Hepatocyte (in vitro differentiated cells): ENCODE data around the gene FALEC. TPM values are rescaled to one million over a fixed set of nuclear protein-coding genes. Genes with fewer than 3 reads are reported as not detected.

ENCODE experiments used
- DNase-seq: peaks from one replicate; pipeline ENCODE4 v3.0.0-alpha.2; 2016; ENCODE audit warnings: low spot score
- H2AFZ ChIP-seq: fragments of 200-600 bp; sonication (generic); 2 replicates; pipeline ENCODE4 v1.6.0; 2016; ENCODE audit warnings: antibody characterized with exemption, mild to moderate bottlenecking
- H3K27ac ChIP-seq: fragments of 200-600 bp; sonication (generic); 2 replicates; pipeline ENCODE4 v1.5.1; 2016; ENCODE audit warnings: mild to moderate bottlenecking
- H3K27me3 ChIP-seq: fragments of 200-600 bp; sonication (generic); 2 replicates; pipeline ENCODE4 v1.6.1; 2016
- H3K36me3 ChIP-seq: fragments of 200-600 bp; sonication (generic); replicated peaks from 2 replicates; pipeline ENCODE4 v1.5.1; 2016; ENCODE audit warnings: low read depth; ENCODE audit not compliant: insufficient read depth
- H3K4me1 ChIP-seq: fragments of 200-600 bp; sonication (generic); 2 replicates; pipeline ENCODE4 v1.5.1; 2016; ENCODE audit warnings: mild to moderate bottlenecking, moderate library complexity; ENCODE audit not compliant: insufficient read depth
- H3K4me2 ChIP-seq: fragments of 200-600 bp; sonication (generic); 2 replicates; pipeline ENCODE4 v1.6.0; 2016
- H3K4me3 ChIP-seq: fragments of 200-600 bp; sonication (generic); 2 replicates; pipeline ENCODE4 v1.5.1; 2016; ENCODE audit warnings: mild to moderate bottlenecking
- H3K79me2 ChIP-seq: fragments of 200-600 bp; sonication (generic); 2 replicates; pipeline ENCODE4 v1.6.0; 2017; ENCODE audit warnings: mild to moderate bottlenecking
- H3K9me2 ChIP-seq: fragments of 200-600 bp; sonication (generic); replicated peaks from 2 replicates; pipeline ENCODE4 v1.6.0; 2017; ENCODE audit warnings: mild to moderate bottlenecking; ENCODE audit not compliant: insufficient read depth
- H3K9me3 ChIP-seq: fragments of 200-600 bp; sonication (generic); 2 replicates; pipeline ENCODE4 v1.5.1; 2016; ENCODE audit warnings: low read depth, mild to moderate bottlenecking
- H4K20me1 ChIP-seq: fragments of 200-600 bp; sonication (generic); 2 replicates; pipeline ENCODE4 v1.6.0; 2016; ENCODE audit warnings: mild to moderate bottlenecking; ENCODE audit not compliant: insufficient read depth, poor library complexity, severe bottlenecking
- EZH2 ChIP-seq: fragments of 200-600 bp; sonication (generic); IDR thresholded peaks from 2 replicates; pipeline ENCODE4 v1.6.1; 2016; ENCODE audit warnings: antibody characterized with exemption, mild to moderate bottlenecking, borderline replicate concordance
- EZH2phosphoT487 ChIP-seq: fragments of 200-600 bp; sonication (generic); IDR thresholded peaks from one replicate; pipeline ENCODE4 v1.6.1; 2018; ENCODE audit warnings: antibody characterized with exemption, mild to moderate bottlenecking, low read depth, moderate library complexity; ENCODE audit not compliant: unreplicated experiment, severe bottlenecking
- WGBS: methylation state at CpG from one replicate; pipeline ENCODE4 v1.1.6; 2016; ENCODE audit warnings: low lambda C conversion rate; ENCODE audit errors: missing lambda C conversion rate; 5-methylcytosine and 5-hydroxymethylcytosine counted together
- polyA plus RNA-seq: library from polyadenylated mRNA; unstranded; fragments of >200 nt; fragmentation: Nextera tagmentation; extraction: Ambion mirVana; gene quantifications from 2 replicates; pipeline ENCODE4 v1.2.1, GENCODE V29; 2016
- total RNA-seq: library from RNA; depleted of rRNA; stranded (reverse); fragments of >200 nt; gene quantifications from 2 replicates; pipeline ENCODE4 v1.2.3, GENCODE V29; 2014
- TF ChIP-seq, protein P1 (sequence below): fragments of 200-600 bp; sonication (generic); IDR thresholded peaks from 2 replicates; pipeline ENCODE4 v1.5.1; 2016; ENCODE audit warnings: antibody characterized with exemption, mild to moderate bottlenecking; ENCODE audit not compliant: poor library complexity

The FALEC gene
- total and polyA plus RNA-seq, 2 experiments from 2014 or later: 0.39 TPM; not detected in 1

DNA sequence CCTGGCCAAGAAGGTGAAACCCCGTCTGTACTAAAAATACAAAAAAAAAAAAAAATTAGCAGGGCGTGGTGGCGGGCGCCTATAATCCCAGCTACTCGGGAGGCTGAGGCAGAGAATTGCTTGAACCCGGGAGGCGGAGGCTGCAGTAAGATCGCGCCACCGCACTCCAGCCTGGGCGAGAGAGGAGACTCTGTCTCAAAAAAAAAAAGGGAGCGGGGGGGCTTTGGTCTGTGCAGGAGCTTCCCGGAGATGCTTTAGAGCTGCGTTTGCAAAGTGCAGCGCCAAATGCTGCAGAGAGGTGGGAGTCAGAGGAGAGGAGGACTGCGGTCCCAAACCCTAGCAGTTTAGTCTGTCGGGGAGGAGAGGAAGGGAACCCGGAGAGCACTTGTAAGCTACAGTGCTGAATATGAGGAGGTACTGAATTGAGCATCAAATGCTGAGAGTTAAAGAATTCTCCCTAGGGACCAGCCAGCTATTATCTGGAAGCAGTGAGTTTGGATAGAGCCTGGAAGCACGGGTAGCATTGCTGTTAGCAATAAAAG, 569 bp downstream of the FALEC start:
- DNase-seq: no peak
- peak overlapping the region; percentile 52 for H3K4me3 ChIP-seq
- no peaks in the 10 kb centered on the region for H4K20me1 ChIP-seq
- no peak for TF ChIP-seq EZH2
- no peak for TF ChIP-seq EZH2phosphoT487
- TF ChIP-seq, protein P1, sequence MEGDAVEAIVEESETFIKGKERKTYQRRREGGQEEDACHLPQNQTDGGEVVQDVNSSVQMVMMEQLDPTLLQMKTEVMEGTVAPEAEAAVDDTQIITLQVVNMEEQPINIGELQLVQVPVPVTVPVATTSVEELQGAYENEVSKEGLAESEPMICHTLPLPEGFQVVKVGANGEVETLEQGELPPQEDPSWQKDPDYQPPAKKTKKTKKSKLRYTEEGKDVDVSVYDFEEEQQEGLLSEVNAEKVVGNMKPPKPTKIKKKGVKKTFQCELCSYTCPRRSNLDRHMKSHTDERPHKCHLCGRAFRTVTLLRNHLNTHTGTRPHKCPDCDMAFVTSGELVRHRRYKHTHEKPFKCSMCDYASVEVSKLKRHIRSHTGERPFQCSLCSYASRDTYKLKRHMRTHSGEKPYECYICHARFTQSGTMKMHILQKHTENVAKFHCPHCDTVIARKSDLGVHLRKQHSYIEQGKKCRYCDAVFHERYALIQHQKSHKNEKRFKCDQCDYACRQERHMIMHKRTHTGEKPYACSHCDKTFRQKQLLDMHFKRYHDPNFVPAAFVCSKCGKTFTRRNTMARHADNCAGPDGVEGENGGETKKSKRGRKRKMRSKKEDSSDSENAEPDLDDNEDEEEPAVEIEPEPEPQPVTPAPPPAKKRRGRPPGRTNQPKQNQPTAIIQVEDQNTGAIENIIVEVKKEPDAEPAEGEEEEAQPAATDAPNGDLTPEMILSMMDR: no peak
- H3K9me2 ChIP-seq: no peaks in the 10 kb centered on the region
- H3K4me1 ChIP-seq: peaks cover 11% of the 10 kb centered on the region
- peak overlapping the region; percentile 85 for H2AFZ ChIP-seq
- 7% methylated on average over 18 of the region's 19 CpGs for WGBS
- no peaks in the 10 kb centered on the region for H3K9me3 ChIP-seq
- no peaks in the 10 kb centered on the region for H3K79me2 ChIP-seq
- no peak overlapping the region for H3K27ac ChIP-seq
- H3K36me3 ChIP-seq: no peaks in the 10 kb centered on the region
- H3K4me2 ChIP-seq: peak overlapping the region; percentile 92
- H3K27me3 ChIP-seq: no peaks in the 10 kb centered on the region

DNA sequence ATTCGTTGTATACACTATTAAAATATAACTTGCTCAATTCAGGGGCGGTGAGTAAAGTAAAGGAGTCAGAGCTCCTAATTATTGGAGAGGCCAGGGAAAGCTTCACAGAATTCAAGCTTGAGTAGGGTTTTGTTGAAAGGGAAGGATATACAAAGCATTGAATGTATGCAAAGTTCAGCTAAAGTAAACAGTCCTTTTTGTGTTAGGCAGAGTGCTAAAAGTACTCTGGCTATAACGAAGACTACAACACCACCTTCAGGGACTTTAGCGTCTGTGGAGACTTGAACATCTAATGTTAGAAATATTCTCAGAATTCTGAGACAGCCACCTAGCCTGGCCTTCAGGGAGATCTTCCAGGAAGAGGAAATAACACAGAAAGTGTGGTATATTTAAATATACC, 1.1 kb downstream of the FALEC start:
- Histone ChIP-seq H3K27me3 (no peaks in the 10 kb centered on the region), H3K9me2 (no peaks in the 10 kb centered on the region), H3K4me2 (peak overlapping the region; percentile 92), H3K36me3 (no peaks in the 10 kb centered on the region), H3K27ac (no peak overlapping the region), H3K4me3 (no peak overlapping the region), H2AFZ (peak overlapping the region; percentile 85), H3K9me3 (no peaks in the 10 kb centered on the region), H4K20me1 (no peaks in the 10 kb centered on the region), H3K4me1 (peaks cover 11% of the 10 kb centered on the region), H3K79me2 (no peaks in the 10 kb centered on the region)
- 43% methylated on average over 4 of the region's 4 CpGs for WGBS
- TF ChIP-seq, protein P1: peak; percentile 30
- TF ChIP-seq EZH2phosphoT487 (no peak), EZH2 (no peak)
- no peak for DNase-seq

DNA sequence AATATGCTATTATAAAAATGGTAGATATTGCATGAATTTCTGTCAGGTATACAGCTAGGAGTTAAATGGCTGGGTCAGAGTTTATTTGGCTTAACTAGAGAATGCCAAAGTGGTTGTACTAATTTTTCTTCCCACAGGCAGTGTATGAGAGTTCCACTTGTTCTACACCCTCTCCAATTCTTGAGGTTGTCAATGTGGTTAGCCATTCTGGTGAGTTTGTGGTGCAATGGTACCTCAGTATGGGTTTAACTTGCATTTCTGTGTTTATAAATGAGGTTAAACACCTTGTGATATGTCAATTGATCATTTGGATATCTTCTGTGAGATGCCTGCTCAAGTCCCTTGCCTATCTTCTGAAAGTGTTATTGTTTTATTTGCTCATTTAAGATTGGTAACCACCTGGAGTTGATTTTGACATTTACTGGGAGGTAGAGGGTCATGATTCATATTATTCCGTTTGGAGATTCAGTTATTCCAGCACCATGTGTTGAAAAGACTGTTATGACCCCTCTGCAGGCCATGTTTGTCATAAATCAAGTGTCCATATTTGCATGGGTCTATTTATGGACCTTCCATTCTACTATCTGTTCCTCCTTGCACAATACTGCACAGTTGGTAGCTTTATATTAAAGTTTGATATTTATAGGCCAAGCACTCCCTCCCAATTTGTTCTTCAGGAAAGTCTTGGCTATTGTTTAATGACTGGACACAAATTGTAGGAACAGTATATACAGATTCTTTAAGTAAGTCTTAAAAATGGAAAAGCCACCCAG, 5.8 kb downstream of the FALEC start:
- no peak for DNase-seq
- H3K27ac ChIP-seq: no peak overlapping the region
- no peak overlapping the region for H3K4me3 ChIP-seq
- H3K36me3 ChIP-seq: no peaks in the 10 kb centered on the region
- peaks cover 5% of the 10 kb centered on the region for H3K4me1 ChIP-seq
- H3K9me2 ChIP-seq: no peaks in the 10 kb centered on the region
- no peak overlapping the region for H2AFZ ChIP-seq
- no peak overlapping the region for H3K4me2 ChIP-seq
- 53% methylated on average over 1 of the region's 1 CpG for WGBS
- TF ChIP-seq, protein P1: no peak
- TF ChIP-seq EZH2phosphoT487 (no peak), EZH2 (no peak)
- H4K20me1 ChIP-seq: no peaks in the 10 kb centered on the region
- no peaks in the 10 kb centered on the region for H3K27me3 ChIP-seq
- no peaks in the 10 kb centered on the region for H3K9me3 ChIP-seq
- H3K79me2 ChIP-seq: no peaks in the 10 kb centered on the region
